Fibroblast of gingiva (primary cell): ENCODE data around the gene HSF4.

ENCODE experiments used
- DNase-seq: peaks from one replicate; pipeline ENCODE4 v3.0.0-alpha.2; 2011; ENCODE audit warnings: low read depth

The HSF4 gene

GRCh38 chr16:67166598-67167168, 2.1 kb downstream of the HSF4 start:
- no peak for DNase-seq

- DNase-seq = no peak
These were observed 3.0 kb downstream of the HSF4 start for GRCh38 chr16:67167588-67167987.

DNA sequence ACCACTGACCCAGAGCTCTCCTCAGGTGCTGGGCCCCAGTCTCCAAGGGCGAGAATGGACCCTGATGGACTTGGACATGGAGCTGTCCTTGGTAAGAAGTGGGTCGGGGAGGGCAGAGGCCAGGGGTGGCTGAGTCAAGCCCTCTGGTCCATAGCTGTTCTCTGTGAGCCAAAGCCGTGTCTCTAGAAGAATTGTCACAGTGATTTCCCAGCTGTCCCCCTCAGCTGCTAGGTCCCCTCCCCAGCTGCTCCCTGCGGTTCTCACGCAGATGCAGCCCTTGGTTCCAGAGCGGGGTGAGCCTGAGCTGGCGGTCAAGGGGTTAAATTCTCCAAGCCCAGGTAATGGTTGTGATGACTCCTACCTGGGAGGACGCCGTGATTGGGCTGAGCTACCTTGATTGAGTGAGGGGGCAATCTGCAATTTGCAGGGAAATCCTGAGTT, 4.5 kb downstream of the HSF4 start:
- no peak for DNase-seq

GRCh38 chr16:67169642-67170167, 5.2 kb downstream of the HSF4 start:
- DNase-seq = no peak

DNA sequence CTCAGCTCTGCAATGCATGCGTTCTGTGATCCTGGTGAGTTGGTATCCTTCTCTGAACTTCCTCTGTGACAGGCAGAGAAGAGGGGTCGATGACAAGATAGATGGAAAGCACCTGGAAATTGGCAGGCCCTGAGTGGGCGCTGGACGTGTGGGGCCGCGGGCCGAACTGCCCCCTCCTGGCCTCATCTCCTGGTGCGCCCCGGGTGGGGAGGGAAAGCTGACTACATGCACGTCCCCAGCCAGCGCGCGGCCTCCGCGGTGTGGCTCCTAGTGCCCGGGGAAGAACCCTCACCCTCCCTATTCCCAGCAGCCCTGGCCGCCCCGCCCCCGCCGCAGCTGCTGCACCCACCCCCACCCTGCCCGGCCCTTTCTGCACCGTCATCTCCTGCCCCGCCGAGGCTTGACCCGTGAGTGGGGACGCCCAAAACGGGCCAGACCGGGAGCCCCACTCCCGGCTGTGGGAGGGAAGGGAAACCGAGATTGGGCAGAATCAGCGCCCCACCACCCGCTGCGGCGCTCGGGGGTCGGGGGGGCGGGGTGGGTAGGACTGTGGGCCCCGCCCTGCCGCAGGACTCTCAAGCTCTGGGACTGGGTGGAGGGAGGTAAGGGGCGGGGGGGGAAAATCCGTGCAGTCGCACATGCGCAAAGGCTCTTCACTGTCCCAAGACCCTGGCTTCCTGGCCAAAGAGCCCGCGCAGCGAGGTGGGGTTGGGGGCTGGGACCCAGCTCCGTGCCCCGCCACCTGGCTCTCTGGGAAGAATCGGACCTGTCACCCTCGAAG, 5.8 kb downstream of the HSF4 start, which contains the start of gene NOL3:
Gene NOL3, plus strand, starts transcription at position 371 of the 781 bp plus-strand sequence.
- DNase-seq = peak; percentile 85

GRCh38 chr16:67170949-67171649, 6.6 kb downstream of the HSF4 start:
- DNase-seq = peak; percentile 36

GRCh38 chr16:67173323-67173722, 8.8 kb downstream of the HSF4 start:
- DNase-seq = no peak

DNA sequence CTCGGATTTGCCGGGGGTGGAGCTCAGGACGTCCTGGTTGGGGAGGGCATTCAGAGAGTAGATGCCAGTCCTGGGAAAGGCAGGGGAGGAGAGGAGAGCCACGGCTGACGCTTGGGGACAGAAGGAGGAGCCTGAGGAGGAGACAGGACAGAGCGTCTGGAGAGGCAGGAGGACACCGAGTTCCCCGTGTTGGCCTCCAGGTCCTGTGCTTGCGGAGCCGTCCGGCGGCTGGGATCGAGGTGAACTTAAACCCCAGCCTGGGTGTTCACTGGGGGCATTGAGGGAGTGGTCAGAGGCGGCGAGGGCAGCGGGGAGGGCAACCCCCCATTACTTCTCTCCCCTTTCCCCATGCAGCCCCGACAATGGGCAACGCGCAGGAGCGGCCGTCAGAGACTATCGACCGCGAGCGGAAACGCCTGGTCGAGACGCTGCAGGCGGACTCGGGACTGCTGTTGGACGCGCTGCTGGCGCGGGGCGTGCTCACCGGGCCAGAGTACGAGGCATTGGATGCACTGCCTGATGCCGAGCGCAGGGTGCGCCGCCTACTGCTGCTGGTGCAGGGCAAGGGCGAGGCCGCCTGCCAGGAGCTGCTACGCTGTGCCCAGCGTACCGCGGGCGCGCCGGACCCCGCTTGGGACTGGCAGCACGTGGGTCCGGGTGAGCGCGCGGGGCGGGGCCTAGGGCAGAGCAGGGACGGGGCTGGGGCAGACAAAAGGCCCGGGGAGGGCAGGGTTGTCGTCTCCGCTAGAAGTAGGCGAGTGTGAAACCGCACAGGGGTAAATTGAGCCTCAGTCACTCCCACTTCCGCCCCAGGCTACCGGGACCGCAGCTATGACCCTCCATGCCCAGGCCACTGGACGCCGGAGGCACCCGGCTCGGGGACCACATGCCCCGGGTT, 9.5 kb downstream of the HSF4 start:
- DNase-seq = peak; percentile 92

DNA sequence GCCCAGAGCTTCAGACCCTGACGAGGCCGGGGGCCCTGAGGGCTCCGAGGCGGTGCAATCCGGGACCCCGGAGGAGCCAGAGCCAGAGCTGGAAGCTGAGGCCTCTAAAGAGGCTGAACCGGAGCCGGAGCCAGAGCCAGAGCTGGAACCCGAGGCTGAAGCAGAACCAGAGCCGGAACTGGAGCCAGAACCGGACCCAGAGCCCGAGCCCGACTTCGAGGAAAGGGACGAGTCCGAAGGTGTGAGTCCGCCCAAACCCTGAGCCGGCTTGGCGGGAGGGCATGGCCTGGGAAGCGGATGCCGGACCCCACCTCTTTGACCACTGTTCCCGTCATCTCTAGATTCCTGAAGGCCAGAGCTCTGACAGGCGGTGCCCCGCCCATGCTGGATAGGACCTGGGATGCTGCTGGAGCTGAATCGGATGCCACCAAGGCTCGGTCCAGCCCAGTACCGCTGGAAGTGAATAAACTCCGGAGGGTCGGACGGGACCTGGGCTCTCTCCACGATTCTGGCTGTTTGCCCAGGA, 10.2 kb downstream of the HSF4 start:
- DNase-seq = no peak

DNA sequence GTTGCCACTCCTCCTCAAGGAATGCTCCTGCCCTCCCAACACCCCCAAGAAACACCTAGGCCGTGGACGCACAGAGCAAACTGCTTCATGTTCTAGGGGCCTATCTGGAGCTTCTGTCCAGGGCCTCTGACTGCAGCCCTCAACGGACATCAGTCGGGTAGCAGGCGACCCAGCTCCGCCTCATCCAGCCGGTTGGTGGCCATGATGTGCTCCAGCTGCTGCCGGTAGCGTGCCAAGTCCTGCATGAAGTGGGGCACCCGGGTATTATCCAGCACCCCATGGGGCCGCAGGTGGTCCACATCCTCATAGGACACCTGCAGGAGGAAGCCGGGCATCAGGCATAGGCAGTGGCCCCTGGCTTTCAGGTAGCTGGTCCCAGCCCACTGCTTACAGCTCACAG, 12.1 kb downstream of the HSF4 start:
- no peak for DNase-seq

DNA sequence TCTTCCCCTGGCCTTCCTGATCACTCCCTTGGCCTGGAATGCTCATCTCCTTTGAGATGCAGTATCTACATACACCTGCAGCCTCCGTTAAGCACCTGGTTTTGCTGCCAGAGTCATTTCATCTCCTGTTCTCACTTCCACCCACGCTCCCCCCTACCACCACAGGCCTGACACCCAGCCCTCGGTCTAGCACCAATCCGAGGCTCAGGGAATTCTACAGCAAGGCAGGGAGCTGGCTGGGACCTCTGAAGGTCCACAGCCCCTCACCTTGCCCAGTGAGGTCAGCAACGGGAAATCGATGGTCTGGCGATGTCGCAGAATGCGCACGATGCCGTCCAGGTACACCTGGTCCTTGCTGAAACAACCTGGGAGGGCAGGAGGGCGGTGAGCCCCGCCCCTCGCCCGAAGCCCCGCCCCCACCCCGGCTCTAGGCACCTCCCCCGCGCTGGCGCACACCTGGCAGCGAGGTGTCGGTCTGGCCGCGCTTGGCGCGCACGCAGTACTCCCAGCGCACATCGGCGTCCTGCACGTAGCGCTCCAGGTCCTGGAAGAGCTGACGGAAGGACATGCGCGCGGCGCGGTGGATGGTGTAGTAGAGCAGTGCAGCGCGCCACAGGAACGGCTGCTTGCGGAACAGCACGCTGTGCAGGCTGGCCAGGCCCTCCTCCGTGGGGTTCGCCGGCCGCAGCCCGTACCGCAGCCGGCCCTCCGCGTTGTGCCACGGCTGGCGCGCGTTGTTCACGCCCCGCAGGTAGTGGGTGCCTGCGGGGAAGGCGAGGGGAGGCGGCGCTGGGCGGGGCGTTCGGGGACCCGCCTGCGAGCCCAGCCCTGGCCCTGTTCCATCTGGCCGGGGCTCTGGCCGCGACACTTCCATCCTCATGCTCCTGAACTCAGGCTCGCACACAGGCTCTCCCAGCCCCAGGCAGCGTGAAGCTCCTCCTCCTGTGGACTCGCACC, 13.5 kb downstream of the HSF4 start:
- DNase-seq = peak; percentile 54

DNA sequence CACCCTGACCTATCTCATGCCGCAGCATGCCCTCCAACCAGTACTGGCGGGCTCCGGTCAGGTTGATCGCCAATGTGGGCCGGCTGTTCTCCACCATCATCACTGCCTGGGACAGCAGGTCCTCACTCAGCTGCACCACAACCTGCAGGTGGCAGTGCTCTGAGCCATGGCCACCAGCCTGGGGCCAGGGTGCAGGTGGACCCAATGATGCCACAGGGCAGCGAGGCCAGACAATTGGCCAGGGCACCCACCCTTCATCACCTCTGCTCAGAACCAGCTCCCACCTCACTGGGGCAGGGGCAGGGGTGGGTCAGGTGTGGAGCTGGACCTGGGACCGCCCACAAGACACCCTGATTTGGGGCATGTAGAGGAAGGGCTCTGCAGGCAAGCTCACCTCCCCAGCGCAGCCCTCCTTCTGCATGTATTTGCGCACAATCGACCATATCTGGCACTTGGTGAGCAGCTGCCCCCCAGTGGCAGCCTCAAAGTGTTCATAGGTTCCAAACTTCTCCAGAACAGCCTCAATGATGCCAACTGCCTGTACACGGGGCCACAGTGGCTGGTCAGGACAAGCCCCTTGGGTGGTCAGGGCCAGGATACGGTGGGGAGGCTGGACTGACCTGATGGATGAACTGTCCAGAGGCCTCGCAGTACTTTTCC, 15.0 kb downstream of the HSF4 start:
- DNase-seq = no peak

DNA sequence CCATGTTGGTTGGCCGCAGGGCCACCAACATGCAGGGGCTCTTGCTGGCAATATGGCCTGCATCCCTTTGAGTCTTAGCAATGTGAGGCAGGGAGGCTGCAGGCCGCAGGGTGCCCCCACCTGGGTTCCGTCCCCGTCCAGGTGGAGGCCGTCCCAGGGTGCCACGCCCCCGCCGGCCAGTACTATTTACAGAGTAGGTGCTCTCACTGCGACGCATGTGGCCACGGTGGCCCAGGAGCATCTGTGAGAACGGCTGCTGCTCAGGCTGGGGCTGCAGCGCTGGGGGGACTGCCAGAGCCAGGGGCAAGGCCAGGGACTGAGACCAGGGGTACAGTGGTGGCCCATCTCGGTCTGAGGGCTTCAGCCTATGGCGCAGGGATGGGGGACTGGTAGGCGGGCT, 15.6 kb downstream of the HSF4 start:
- no peak for DNase-seq

DNA sequence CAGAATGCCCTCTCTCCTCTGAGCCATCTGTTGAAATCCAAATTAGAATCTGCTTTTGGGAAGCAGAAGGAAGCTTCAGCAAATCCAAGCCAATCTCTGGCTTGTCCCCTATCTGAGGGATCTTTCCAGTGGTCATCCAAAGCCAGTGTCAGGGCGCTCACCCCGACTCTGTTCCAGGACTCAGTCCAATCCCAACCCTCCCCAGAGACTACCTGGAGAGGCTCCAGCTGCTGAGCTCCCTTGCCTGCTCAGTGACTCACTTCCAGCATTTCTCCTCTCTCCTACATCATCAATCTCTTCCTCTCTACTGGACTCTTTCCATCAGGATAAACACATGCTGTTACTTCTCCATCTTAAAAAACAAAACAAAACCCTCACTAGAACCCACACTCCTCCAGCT, 16.8 kb downstream of the HSF4 start:
- DNase-seq = peak; percentile 84

DNA sequence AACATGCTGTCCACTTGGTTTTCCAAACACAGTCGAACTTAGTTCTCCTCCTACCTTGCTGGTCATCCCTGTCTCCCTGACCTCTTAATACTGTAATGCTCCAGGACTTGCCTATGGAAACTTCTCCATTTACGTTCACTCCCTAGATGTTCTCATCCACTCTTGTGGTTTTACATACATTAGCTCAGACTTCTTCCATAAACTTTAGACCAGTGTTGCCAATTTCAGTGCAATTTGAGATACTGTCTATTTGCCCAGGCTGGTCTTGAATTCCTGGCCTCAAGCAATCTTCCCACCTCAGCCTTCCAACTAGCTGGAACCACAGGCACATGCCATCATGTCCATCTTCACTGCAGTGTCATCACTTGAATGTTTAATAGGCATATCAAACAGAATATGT, 17.7 kb downstream of the HSF4 start:
- no peak for DNase-seq

- DNase-seq = no peak
These were observed 18.7 kb downstream of the HSF4 start for GRCh38 chr16:67183284-67183626.

DNA sequence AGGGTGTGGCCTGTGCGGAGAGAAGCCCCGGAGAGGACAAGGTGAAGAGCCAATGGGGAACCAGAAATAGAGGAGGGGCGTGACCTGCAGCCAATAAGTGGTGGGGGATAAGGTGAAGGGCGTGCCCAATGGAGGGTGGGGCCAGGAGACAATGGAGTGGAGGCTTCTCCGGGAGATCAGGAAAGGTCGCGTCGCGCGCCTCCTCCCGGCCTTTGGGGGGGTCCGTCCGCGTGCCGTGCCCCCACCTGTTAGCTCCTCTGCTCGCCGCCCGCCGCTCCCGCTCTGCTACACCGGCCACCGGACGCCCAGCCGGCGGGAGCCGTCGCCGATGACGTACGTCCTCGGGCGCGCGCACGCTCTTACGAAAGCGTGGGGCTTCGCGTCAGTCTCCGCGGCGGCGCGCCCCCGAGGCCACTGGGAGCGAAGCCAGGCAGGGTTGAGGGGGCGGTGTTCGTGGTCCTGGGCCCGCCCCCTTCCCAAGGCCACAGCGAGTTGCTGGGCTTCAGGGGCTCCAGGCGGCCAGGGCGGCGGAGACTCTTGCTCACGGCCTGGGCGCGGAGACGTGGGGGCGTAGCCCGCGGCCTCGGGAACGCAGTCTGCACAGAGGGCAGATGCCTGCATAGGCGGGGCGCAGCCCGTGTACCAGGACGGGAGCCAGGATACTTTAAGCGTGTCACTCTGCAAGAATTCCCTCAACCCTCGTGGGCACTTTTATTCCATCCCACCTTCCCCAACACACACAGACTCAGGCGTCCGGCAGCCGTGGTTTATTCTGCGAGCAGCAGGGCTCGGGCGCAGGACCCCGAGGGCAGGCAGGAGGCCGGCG, 19.3 kb downstream of the HSF4 start, which contains the start of gene MATCAP1:
Gene MATCAP1, minus strand, starts transcription at position 337 of the 826 bp plus-strand sequence. CDS start 3,353 bp downstream, outside the sequence.
- peak; percentile 97 for DNase-seq

DNA sequence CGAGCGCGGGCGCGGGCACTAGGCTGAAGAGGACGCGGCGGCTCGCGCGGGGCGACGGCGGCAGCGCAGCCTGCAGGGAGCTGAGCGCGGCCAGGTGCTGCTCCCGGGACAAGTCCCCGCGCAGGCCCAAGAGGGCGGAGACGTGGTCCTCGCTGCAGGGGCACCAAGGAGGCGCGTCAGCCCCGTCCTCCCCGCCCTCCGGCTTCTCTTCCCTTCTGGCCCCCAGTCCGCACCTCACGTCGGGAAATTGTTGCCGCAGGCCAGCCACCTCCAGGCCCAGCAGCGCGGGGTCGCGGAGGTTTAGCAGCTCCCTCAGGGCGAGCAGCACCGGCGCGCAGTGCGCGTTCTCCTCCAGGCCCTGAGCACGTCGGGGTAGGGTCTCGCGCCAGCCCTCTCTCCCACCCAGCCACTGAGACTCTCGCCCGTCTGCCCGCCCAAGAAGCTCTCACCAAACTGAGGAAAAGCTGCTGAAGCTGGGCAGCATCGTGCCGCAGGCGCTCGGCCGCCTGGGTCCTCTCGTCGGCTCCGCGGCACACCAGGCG, 20.0 kb downstream of the HSF4 start:
- DNase-seq = no peak
